T1000 (cell line): Measurements from ENCODE around the gene PLEKHA1.
A peak's percentile ranks its signal among the peaks of the same experiment; 100 is the strongest.

Experiments used
- DNase-seq: peaks from one replicate; lab custom pipeline; 2025; ENCODE audit warnings: mixed read lengths; lab: John Stamatoyannopoulos, UW

Gene PLEKHA1

GRCh38 chr10:122461729-122462532, 87.4 kb downstream of the PLEKHA1 start:
- DNase-seq: peak; percentile 20

GRCh38 chr10:122462533-122463465, 88.3 kb downstream of the PLEKHA1 start:
- no peak for DNase-seq

GRCh38 chr10:122463466-122464249, 89.2 kb downstream of the PLEKHA1 start:
- DNase-seq: no peak

GRCh38 chr10:122464250-122464510, 89.7 kb downstream of the PLEKHA1 start:
- DNase-seq: no peak

- no peak for DNase-seq
These were observed 90.1 kb downstream of the PLEKHA1 start for GRCh38 chr10:122464586-122464985.

GRCh38 chr10:122465401-122466040, 91.0 kb downstream of the PLEKHA1 start:
- DNase-seq: no peak

- DNase-seq: no peak
These were observed 92.5 kb downstream of the PLEKHA1 start for GRCh38 chr10:122466951-122467381.

- DNase-seq: no peak
These were observed 93.2 kb downstream of the PLEKHA1 start for GRCh38 chr10:122467701-122468100.

GRCh38 chr10:122468307-122468925, 93.9 kb downstream of the PLEKHA1 start:
- no peak for DNase-seq

- DNase-seq: peak; percentile 73
These were observed 94.6 kb downstream of the PLEKHA1 start for GRCh38 chr10:122468926-122469781.

- no peak for DNase-seq
These were observed 95.3 kb downstream of the PLEKHA1 start for GRCh38 chr10:122469848-122470247.

- DNase-seq: no peak
These were observed 97.1 kb downstream of the PLEKHA1 start for GRCh38 chr10:122471531-122472177.

GRCh38 chr10:122473116-122473515, 98.6 kb downstream of the PLEKHA1 start:
- no peak for DNase-seq

- DNase-seq: no peak
These were observed 99.8 kb downstream of the PLEKHA1 start for GRCh38 chr10:122474131-122474818.

- no peak for DNase-seq
These were observed 100.6 kb downstream of the PLEKHA1 start for GRCh38 chr10:122475100-122475499.

- no peak for DNase-seq
These were observed 101.3 kb downstream of the PLEKHA1 start for GRCh38 chr10:122475591-122476332.

- no peak for DNase-seq
These were observed 101.8 kb downstream of the PLEKHA1 start for GRCh38 chr10:122476333-122476695.

- DNase-seq: no peak
These were observed 102.9 kb downstream of the PLEKHA1 start for GRCh38 chr10:122477436-122477835.

GRCh38 chr10:122478971-122479370, 104.5 kb downstream of the PLEKHA1 start:
- no peak for DNase-seq
